Tibial nerve (tissue), 3 donors: Measurements from ENCODE around the gene CALM3.

ENCODE experiments used
- EP300 ChIP-seq, 2 donors: sonication (generic); formaldehyde crosslinking; IDR thresholded peaks; one replicate each; pipeline ENCODE4 v1.6.1; 2017; ENCODE audit warnings: antibody characterized with exemption in 2 of 2, mild to moderate bottlenecking in 1 of 2
- POLR2A ChIP-seq, 2 donors: fragments of 450-650 bp; IDR thresholded peaks; one replicate each; pipeline ENCODE4 v1.6.1; 2017; ENCODE audit warnings: antibody characterized with exemption in 2 of 2, mild to moderate bottlenecking in 2 of 2, moderate library complexity in 2 of 2

GRCh38 chr19:46555628-46556280 lies 45.4 kb upstream of the CALM3 start:
- TF ChIP-seq EP300 (IDR thresholded peaks at IDR 0.05) (no peak), POLR2A (IDR thresholded peaks at IDR 0.05) (no peak)
